Keratinocyte (primary cell): ENCODE data around the gene S100B. TPM values are rescaled to one million over a fixed set of nuclear protein-coding genes. Genes with fewer than 3 reads are reported as not detected.

Source experiments
- DNase-seq: peaks from one replicate; pipeline ENCODE4 v3.0.0-alpha.2; 2011; ENCODE audit warnings: low read depth, missing footprints, low spot score
- FAIRE-seq: peaks from 2 replicates; lab custom pipeline; 2011; peaks lifted over from hg19 to GRCh38; lab: Jason Lieb, UNC
- H2AFZ ChIP-seq: 2 replicates; pipeline ENCODE4 v1.6.0; 2012; ENCODE audit warnings: low read length, control low read depth, inconsistent platforms; ENCODE audit not compliant: control insufficient read depth
- H3K27ac ChIP-seq: 2 replicates; pipeline ENCODE4 v1.5.1; 2011; ENCODE audit warnings: low read length; ENCODE audit not compliant: control insufficient read depth, insufficient read depth
- H3K27me3 ChIP-seq: 3 replicates; pipeline ENCODE4 v1.6.0; 2011; ENCODE audit warnings: low read length; ENCODE audit not compliant: control insufficient read depth, insufficient read depth; ENCODE audit errors: extremely low read depth
- H3K36me3 ChIP-seq, 2 experiments: 2 replicates in 1 of 2; 3 replicates in 1 of 2; pipeline ENCODE4 v1.5.1; 2011; ENCODE audit warnings: low read length in 2 of 2, mild to moderate bottlenecking in 1 of 2; ENCODE audit not compliant: control insufficient read depth in 2 of 2, insufficient read depth in 2 of 2; ENCODE audit errors: extremely low read depth in 1 of 2
- H3K4me1 ChIP-seq: 3 replicates; pipeline ENCODE4 v1.5.1; 2011; ENCODE audit warnings: low read length; ENCODE audit not compliant: control insufficient read depth, insufficient read depth; ENCODE audit errors: extremely low read depth
- H3K4me2 ChIP-seq: 3 replicates; pipeline ENCODE4 v1.6.0; 2011; ENCODE audit warnings: low read depth, low read length; ENCODE audit not compliant: control insufficient read depth, insufficient read depth; ENCODE audit errors: extremely low read depth
- H3K4me3 ChIP-seq, 3 experiments: fragments of 200-600 bp in 1 of 3; sonication (generic) in 1 of 3; 2 replicates in 2 of 3; 3 replicates in 1 of 3; pipeline ENCODE4 v1.5.1; 2011 to 2016; ENCODE audit warnings: low read length in 3 of 3, mild to moderate bottlenecking in 3 of 3, control low read depth in 2 of 3, inconsistent platforms in 1 of 3, low read depth in 1 of 3, mixed read lengths in 1 of 3, mixed run types in 1 of 3, moderate library complexity in 1 of 3; ENCODE audit not compliant: control insufficient read depth in 2 of 3, insufficient read depth in 2 of 3; ENCODE audit errors: extremely low read depth in 1 of 3
- H3K79me2 ChIP-seq: 2 replicates; pipeline ENCODE4 v1.6.0; 2012; ENCODE audit warnings: low read length; ENCODE audit not compliant: control insufficient read depth, insufficient read depth
- H3K9ac ChIP-seq: 3 replicates; pipeline ENCODE4 v1.6.0; 2011; ENCODE audit warnings: low read length; ENCODE audit not compliant: control insufficient read depth, insufficient read depth; ENCODE audit errors: extremely low read depth
- H3K9me1 ChIP-seq: 3 replicates; pipeline ENCODE4 v1.6.0; 2011; ENCODE audit warnings: low read length; ENCODE audit not compliant: control insufficient read depth, insufficient read depth; ENCODE audit errors: extremely low read depth
- H3K9me3 ChIP-seq: 2 replicates; pipeline ENCODE4 v1.5.1; 2012; ENCODE audit warnings: low read depth, low read length; ENCODE audit not compliant: control insufficient read depth
- H4K20me1 ChIP-seq: 3 replicates; pipeline ENCODE4 v1.6.0; 2011; ENCODE audit warnings: low read length; ENCODE audit not compliant: control insufficient read depth, insufficient read depth; ENCODE audit errors: extremely low read depth
- CTCF ChIP-seq, 3 experiments: IDR thresholded peaks in 1 of 3; conservative IDR thresholded peaks in 1 of 3; optimal IDR thresholded peaks in 1 of 3; 2 replicates in 2 of 3; 3 replicates in 1 of 3; pipeline versions ENCODE3 to v1.5.1; 2011; ENCODE audit warnings: low read length in 3 of 3, mild to moderate bottlenecking in 3 of 3, moderate library complexity in 2 of 3, control low read depth in 1 of 3, inconsistent platforms in 1 of 3; ENCODE audit not compliant: insufficient read depth in 2 of 3; ENCODE audit errors: extremely low read depth in 1 of 3
- EZH2 ChIP-seq: IDR thresholded peaks from one replicate; pipeline ENCODE4 v1.6.1; 2012; ENCODE audit warnings: inconsistent platforms, mild to moderate bottlenecking, low read length, moderate library complexity
- dilution Hi-C: fragments of 300-500 bp; cut with MboI; formaldehyde crosslinking; loops from one replicate; pipeline ENCODE4 v1.7.0; 2020; ENCODE audit warnings: low sequenced_read_pairs; ENCODE audit not compliant: extremely low pct_ligation_motif_present
- polyA plus RNA-seq, 5 experiments: library from polyadenylated mRNA; depleted of rRNA in 3 of 5; stranded (reverse) in 3 of 5; stranded (forward) in 1 of 5; unstranded in 1 of 5; fragments of >200 nt; gene quantifications; 1 replicate in 1 of 5; 2 replicates in 3 of 5; 3 replicates in 1 of 5; pipeline versions ENCODE4 v1.2.1 to v1.2.3, GENCODE V29; 2011 to 2012; ENCODE audit warnings: missing spikeins in 2 of 5, low read depth in 1 of 5, low replicate concordance in 1 of 5

The S100B gene
- polyA plus RNA-seq, 1 donor (not counting 4 experiments of a cell fraction or from before 2014, with no cell fraction given) = not detected

- H2AFZ ChIP-seq = no peak overlapping the region
- no peak for TF ChIP-seq EZH2
- no peak for TF ChIP-seq CTCF (optimal IDR thresholded peaks at IDR 0.05 in 1 of 3, IDR thresholded peaks at IDR 0.05 in 1 of 3, conservative IDR thresholded peaks at IDR 0.05 in 1 of 3; ENCODE audit: extremely low read depth in 1 of 3, insufficient read depth in 2 of 3, low read length in 3 of 3)
- no peaks in the 10 kb centered on the region for H3K27me3 ChIP-seq
- dilution Hi-C loops = no loop called here
- H3K4me3 ChIP-seq = no peak overlapping the region
- FAIRE-seq = no peak
- H3K9me1 ChIP-seq = no peaks in the 10 kb centered on the region
- H3K27ac ChIP-seq = no peak overlapping the region
- no peak overlapping the region for H3K9ac ChIP-seq
- no peaks in the 10 kb centered on the region for H3K79me2 ChIP-seq
- no peaks in the 10 kb centered on the region for H3K9me3 ChIP-seq
- H4K20me1 ChIP-seq = no peaks in the 10 kb centered on the region
- no peak overlapping the region for H3K4me2 ChIP-seq
- H3K4me1 ChIP-seq = no peaks in the 10 kb centered on the region
- no peak for DNase-seq
- peaks cover 23 to 32% of the 10 kb centered on the region in 2 experiments for H3K36me3 ChIP-seq
Observed at GRCh38 chr21:46570119-46570518, 34.8 kb downstream of the S100B start.

GRCh38 chr21:46569081-46569480, 35.8 kb downstream of the S100B start:
- H2AFZ ChIP-seq = no peak overlapping the region
- no peaks in the 10 kb centered on the region for H3K4me1 ChIP-seq
- DNase-seq (no peak), FAIRE-seq (no peak)
- H3K9ac ChIP-seq = no peak overlapping the region
- no peaks in the 10 kb centered on the region for H3K9me1 ChIP-seq
- H3K9me3 ChIP-seq = no peaks in the 10 kb centered on the region
- H3K27me3 ChIP-seq = no peaks in the 10 kb centered on the region
- H4K20me1 ChIP-seq = no peaks in the 10 kb centered on the region
- H3K27ac ChIP-seq = no peak overlapping the region
- H3K36me3 ChIP-seq = peaks cover 30 to 35% of the 10 kb centered on the region in 2 experiments
- H3K4me2 ChIP-seq = no peak overlapping the region
- no peaks in the 10 kb centered on the region for H3K79me2 ChIP-seq
- H3K4me3 ChIP-seq = no peak overlapping the region
- dilution Hi-C loops = no loop called here
- no peak for TF ChIP-seq EZH2
- no peak for TF ChIP-seq CTCF (optimal IDR thresholded peaks at IDR 0.05 in 1 of 3, IDR thresholded peaks at IDR 0.05 in 1 of 3, conservative IDR thresholded peaks at IDR 0.05 in 1 of 3; ENCODE audit: extremely low read depth in 1 of 3, insufficient read depth in 2 of 3, low read length in 3 of 3)
